HFFc6 (cell line): Measurements from ENCODE around the gene HRH1. TPM values are rescaled to one million over a fixed set of nuclear protein-coding genes. Genes with fewer than 3 reads are reported as not detected.
"Not testable (repeated sequence)": the region's sequence is repeated elsewhere in the genome, so short reads cannot be mapped to it uniquely, and the experiment has no call there.

ENCODE experiments used
- DNase-seq: peaks from one replicate; pipeline ENCODE4 v3.0.0-alpha.2; 2018
- H3K27ac Mint-ChIP-seq: 2 replicates; pipeline ENCODE4 v1.8.0; 2020; ENCODE audit warnings: mild to moderate bottlenecking, mixed read lengths
- H3K27me3 Mint-ChIP-seq: 2 replicates; pipeline ENCODE4 v1.8.0; 2021; ENCODE audit warnings: mild to moderate bottlenecking, moderate library complexity, mixed read lengths; ENCODE audit not compliant: insufficient read depth
- H3K36me3 Mint-ChIP-seq: 2 replicates; pipeline ENCODE4 v1.8.0; 2021; ENCODE audit warnings: low read depth, mixed read lengths
- H3K4me1 Mint-ChIP-seq: 2 replicates; pipeline ENCODE4 v1.8.0; 2020; ENCODE audit warnings: low read depth, mixed read lengths
- H3K4me3 Mint-ChIP-seq: 2 replicates; pipeline ENCODE4 v1.8.0; 2020; ENCODE audit warnings: mild to moderate bottlenecking, moderate library complexity, mixed read lengths
- H3K9me3 Mint-ChIP-seq: 2 replicates; pipeline ENCODE4 v1.8.0; 2020; ENCODE audit warnings: mild to moderate bottlenecking, mixed read lengths
- CTCF ChIP-seq: fragments of 200-600 bp; sonication (generic); IDR thresholded peaks from 2 replicates; pipeline ENCODE4 v1.5.0; 2021; ENCODE audit warnings: antibody characterized with exemption, mild to moderate bottlenecking
- total RNA-seq, 6 experiments: library from RNA; stranded (reverse); fragmentation: NEBNext Ultra II Directional; extraction: Animal tissue kit (Norgen Biotek cat#: 25700); gene quantifications; 2 replicates in 1 of 6; 3 replicates in 5 of 6; pipeline ENCODE4 v1.2.3, GENCODE V29; 2021

HRH1 gene
- total RNA-seq, 6 experiments from 2014 or later: 4.9 to 8.4 (median 6.4) TPM

GRCh38 chr3:11161666-11162065 is 7.4 kb downstream of the HRH1 start:
- H3K27me3 Mint-ChIP-seq: no peaks in the 10 kb centered on the region; the same call in 1 of the 2 replicates
- DNase-seq: no peak
- H3K4me1 Mint-ChIP-seq: peaks cover 47% of the 10 kb centered on the region
- H3K9me3 Mint-ChIP-seq: no peaks in the 10 kb centered on the region
- no peak overlapping the region for H3K4me3 Mint-ChIP-seq
- no peak overlapping the region for H3K27ac Mint-ChIP-seq
- peaks cover 8% of the 10 kb centered on the region; the same call in 1 of the 2 replicates for H3K36me3 Mint-ChIP-seq
- no peak for TF ChIP-seq CTCF

- Mint-ChIP-seq H3K27ac (peak overlapping the region; percentile 2; the same call in 1 of the 2 replicates), H3K36me3 (peaks cover 11% of the 10 kb centered on the region; the same call in 1 of the 2 replicates), H3K4me3 (no peak overlapping the region), H3K4me1 (peaks cover 41% of the 10 kb centered on the region), H3K27me3 (no peaks in the 10 kb centered on the region; the same call in 1 of the 2 replicates), H3K9me3 (no peaks in the 10 kb centered on the region)
- no peak for TF ChIP-seq CTCF
- no peak for DNase-seq
Observed at GRCh38 chr3:11162401-11163345, 8.4 kb downstream of the HRH1 start.

- DNase-seq: no peak
- Mint-ChIP-seq H3K36me3 (peaks cover 16% of the 10 kb centered on the region; the same call in 1 of the 2 replicates), H3K27me3 (peaks cover 3% of the 10 kb centered on the region), H3K4me3 (no peak overlapping the region), H3K27ac (no peak overlapping the region), H3K4me1 (peaks cover 46% of the 10 kb centered on the region), H3K9me3 (no peaks in the 10 kb centered on the region)
- no peak for TF ChIP-seq CTCF
Observed at GRCh38 chr3:11164607-11165006, 10.3 kb downstream of the HRH1 start.

- H3K27me3 Mint-ChIP-seq: peaks cover 3% of the 10 kb centered on the region
- TF ChIP-seq CTCF: no peak
- no peak overlapping the region for H3K4me3 Mint-ChIP-seq
- peaks cover 13% of the 10 kb centered on the region; the same call in 1 of the 2 replicates for H3K36me3 Mint-ChIP-seq
- H3K4me1 Mint-ChIP-seq: peaks cover 46% of the 10 kb centered on the region
- no peak overlapping the region for H3K27ac Mint-ChIP-seq
- no peak for DNase-seq
- H3K9me3 Mint-ChIP-seq: no peaks in the 10 kb centered on the region
Observed at GRCh38 chr3:11165476-11165875, 11.2 kb downstream of the HRH1 start.

GRCh38 chr3:11166807-11167400 is 12.6 kb downstream of the HRH1 start:
- not testable (repeated sequence) for DNase-seq, H3K27me3 Mint-ChIP-seq, H3K36me3 Mint-ChIP-seq, H3K9me3 Mint-ChIP-seq, H3K4me3 Mint-ChIP-seq, H3K27ac Mint-ChIP-seq
- peaks cover 50% of the 10 kb centered on the region for H3K4me1 Mint-ChIP-seq

- Mint-ChIP-seq H3K4me1 (peaks cover 52% of the 10 kb centered on the region), H3K27me3 (peaks cover 3% of the 10 kb centered on the region; the same call in 1 of the 2 replicates), H3K36me3 (peaks cover 7% of the 10 kb centered on the region; the same call in 1 of the 2 replicates), H3K9me3 (no peaks in the 10 kb centered on the region), H3K27ac (peak overlapping the region; percentile 61; the same call in 1 of the 2 replicates), H3K4me3 (no peak overlapping the region)
- no peak for TF ChIP-seq CTCF
- peak; percentile 33 for DNase-seq
Observed at GRCh38 chr3:11167590-11167989, 13.3 kb downstream of the HRH1 start.
